ENCODE data around the gene SPTBN5.

SPTBN5 gene

GRCh38 chr15:41799488-41799805 lies 94.4 kb downstream of the SPTBN5 start:
- WGBS (ENCODE audit: insufficient coverage), result 100% methylated on average over 5 of the region's 5 CpGs
- H3K4me3 ChIP-seq (ENCODE audit: control insufficient read depth in 1 of 7, extremely low read depth in 1 of 7, insufficient read depth in 4 of 7, low read depth in 2 of 7, low read length in 6 of 7), result no peak overlapping the region
- H3K9me3 ChIP-seq (ENCODE audit: control extremely low read depth in 1 of 5, control insufficient read depth in 4 of 5, insufficient read depth in 2 of 5, low read depth in 1 of 5, low read length in 4 of 5), result peaks cover 0 to 2% (median 0%) of the 10 kb centered on the region in 5 experiments
- H3K4me1 ChIP-seq (ENCODE audit: control extremely low read depth in 1 of 4, control insufficient read depth in 4 of 4, insufficient read depth in 4 of 4, low read length in 3 of 4), result peaks cover 4 to 29% (median 29%) of the 10 kb centered on the region in 4 experiments
- no peak overlapping the region for H3K27ac ChIP-seq (ENCODE audit: insufficient read depth in 1 of 2, low read depth in 1 of 2, low read length in 2 of 2, poor library complexity in 1 of 2, severe bottlenecking in 2 of 2)
- no peaks in the 10 kb centered on the region for H3K27me3 ChIP-seq (replicated peaks in 2 of 5; ENCODE audit: control insufficient read depth in 4 of 5, insufficient read depth in 5 of 5, low read length in 4 of 5)
- ChIA-PET POLR2A (no interaction called here), CTCF (interaction anchor here (3.0 to 9.0 kb wide), 2 partner anchors 12 to 23 kb away, joined by 19 to 139 read pairs; partner anchors contain the start of gene MAPKBP1)
- H3K36me3 ChIP-seq (ENCODE audit: control insufficient read depth in 4 of 4, insufficient read depth in 4 of 4, low read length in 3 of 4), result peaks cover 0 to 19% (median 8%) of the 10 kb centered on the region in 4 experiments
- DNase-seq, result no peak

- CTCF ChIA-PET, result interaction anchor here (3.0 to 9.0 kb wide), 3 partner anchors 12 to 22 kb away, joined by 19 to 139 read pairs (median 46); partner anchors contain the start of gene MAPKBP1
These were observed 95.0 kb downstream of the SPTBN5 start for GRCh38 chr15:41798607-41799487.

More at GRCh38 chr15:41798607-41799487, 95.0 kb downstream of the SPTBN5 start:
- Histone ChIP-seq H3K27ac (ENCODE audit: insufficient read depth in 1 of 2, low read depth in 1 of 2, low read length in 2 of 2, poor library complexity in 1 of 2, severe bottlenecking in 2 of 2) (no peak overlapping the region), H3K4me3 (ENCODE audit: control insufficient read depth in 1 of 7, extremely low read depth in 1 of 7, insufficient read depth in 4 of 7, low read depth in 2 of 7, low read length in 6 of 7) (no peak overlapping the region), H3K27me3 (replicated peaks in 2 of 5; ENCODE audit: control insufficient read depth in 4 of 5, insufficient read depth in 5 of 5, low read length in 4 of 5) (no peaks in the 10 kb centered on the region), H3K36me3 (ENCODE audit: control insufficient read depth in 4 of 4, insufficient read depth in 4 of 4, low read length in 3 of 4) (peaks cover 0 to 19% (median 8%) of the 10 kb centered on the region in 4 experiments), H3K9me3 (ENCODE audit: control extremely low read depth in 1 of 5, control insufficient read depth in 4 of 5, insufficient read depth in 2 of 5, low read depth in 1 of 5, low read length in 4 of 5) (peaks cover 0 to 2% (median 0%) of the 10 kb centered on the region in 5 experiments), H3K4me1 (ENCODE audit: control extremely low read depth in 1 of 4, control insufficient read depth in 4 of 4, insufficient read depth in 4 of 4, low read length in 3 of 4) (peaks cover 4 to 28% (median 26%) of the 10 kb centered on the region in 4 experiments)
- 96% methylated on average over 9 of the region's 9 CpGs for WGBS (ENCODE audit: insufficient coverage)
- DNase-seq, result no peak
- POLR2A ChIA-PET, result no interaction called here

All from common myeloid progenitor, CD34-positive (primary cell).